Smooth muscle cell (in vitro differentiated cells): ENCODE measurements around the gene MKRN2OS. TPM values are rescaled to one million over a fixed set of nuclear protein-coding genes. Genes with fewer than 3 reads are reported as not detected.

ENCODE experiments used
- DNase-seq: peaks from one replicate; lab custom pipeline; 2025; ENCODE audit not compliant: unreplicated experiment; lab: John Stamatoyannopoulos, UW
- H2AFZ ChIP-seq: fragments of 200-600 bp; sonication (generic); 2 replicates; pipeline ENCODE4 v1.6.0; 2016; ENCODE audit warnings: antibody characterized with exemption, low read depth, mild to moderate bottlenecking
- H3F3A ChIP-seq: fragments of 200-600 bp; sonication (generic); 2 replicates; pipeline ENCODE4 v1.6.0; 2017; ENCODE audit warnings: antibody characterized with exemption, low read depth
- H3K27ac ChIP-seq: fragments of 200-600 bp; sonication (generic); 2 replicates; pipeline ENCODE4 v1.5.1; 2016; ENCODE audit warnings: low read depth, mild to moderate bottlenecking
- H3K27me3 ChIP-seq: fragments of 200-600 bp; sonication (generic); 2 replicates; pipeline ENCODE4 v1.6.1; 2016; ENCODE audit warnings: low read depth, mild to moderate bottlenecking
- H3K36me3 ChIP-seq: fragments of 200-600 bp; sonication (generic); 2 replicates; pipeline ENCODE4 v1.5.1; 2016; ENCODE audit warnings: low read depth
- H3K4me1 ChIP-seq: fragments of 200-600 bp; sonication (generic); 2 replicates; pipeline ENCODE4 v1.5.1; 2016; ENCODE audit warnings: low read depth
- H3K4me2 ChIP-seq: fragments of 200-600 bp; sonication (generic); 2 replicates; pipeline ENCODE4 v1.6.0; 2016; ENCODE audit warnings: mild to moderate bottlenecking
- H3K4me3 ChIP-seq: fragments of 200-600 bp; sonication (generic); 2 replicates; pipeline ENCODE4 v1.5.1; 2016; ENCODE audit warnings: mild to moderate bottlenecking
- H3K79me2 ChIP-seq: fragments of 200-600 bp; sonication (generic); 2 replicates; pipeline ENCODE4 v1.6.0; 2016; ENCODE audit warnings: low read depth, mild to moderate bottlenecking
- H3K9ac ChIP-seq: fragments of 200-600 bp; sonication (generic); 2 replicates; pipeline ENCODE4 v1.6.0; 2016; ENCODE audit warnings: low read depth
- H3K9me3 ChIP-seq: fragments of 200-600 bp; sonication (generic); replicated peaks from 2 replicates; pipeline ENCODE4 v1.5.1; 2016; ENCODE audit warnings: low read depth
- H4K20me1 ChIP-seq: fragments of 200-600 bp; sonication (generic); 2 replicates; pipeline ENCODE4 v1.6.0; 2016; ENCODE audit warnings: low read depth
- WGBS: methylation state at CpG from one replicate; pipeline ENCODE4 v1.1.7; 2016; ENCODE audit warnings: low lambda C conversion rate; 5-methylcytosine and 5-hydroxymethylcytosine counted together
- polyA plus RNA-seq: library from polyadenylated mRNA; unstranded; fragments of >200 nt; fragmentation: Nextera tagmentation; extraction: Ambion mirVana; gene quantifications from 2 replicates; pipeline ENCODE4 v1.2.1, GENCODE V29; 2016
- total RNA-seq: library from RNA; depleted of rRNA; stranded (reverse); fragments of >200 nt; gene quantifications from 2 replicates; pipeline ENCODE4 v1.2.3, GENCODE V29; 2014
- TF ChIP-seq, protein P1 (sequence below): fragments of 200-600 bp; sonication (generic); IDR thresholded peaks from 2 replicates; pipeline ENCODE4 v1.5.1; 2017; ENCODE audit warnings: borderline replicate concordance, mild to moderate bottlenecking, antibody characterized with exemption; ENCODE audit not compliant: insufficient read depth, poor library complexity, severe bottlenecking

MKRN2OS gene
- total and polyA plus RNA-seq, 2 experiments from 2014 or later: not detected

DNA sequence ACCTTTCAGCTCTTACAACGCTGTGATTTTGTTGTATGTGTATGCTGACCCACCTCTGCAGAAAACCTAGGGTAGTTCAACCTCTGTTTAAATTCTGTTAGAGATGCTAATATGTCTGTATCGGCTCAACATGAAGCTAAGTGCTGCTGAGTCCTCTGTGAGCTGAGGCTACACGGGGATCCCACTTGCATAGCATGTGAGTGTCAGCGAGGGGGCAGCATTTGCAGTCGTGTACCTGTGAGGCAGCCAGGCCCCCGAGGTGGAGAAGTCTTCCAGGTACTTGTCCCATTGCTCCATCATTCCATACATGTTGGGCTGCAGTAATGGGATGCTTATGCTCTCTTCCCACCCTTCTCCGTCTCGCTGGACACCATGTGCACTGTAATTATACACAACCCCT is 3.7 kb downstream of the MKRN2OS start:
- Histone ChIP-seq H3K4me3 (no peak overlapping the region), H3K9me3 (no peaks in the 10 kb centered on the region), H3K4me1 (no peaks in the 10 kb centered on the region), H3K9ac (no peak overlapping the region), H2AFZ (no peak overlapping the region), H3K79me2 (no peaks in the 10 kb centered on the region), H3K27ac (no peak overlapping the region), H3K4me2 (no peak overlapping the region), H3K27me3 (no peaks in the 10 kb centered on the region), H3F3A (no peaks in the 10 kb centered on the region), H3K36me3 (no peaks in the 10 kb centered on the region), H4K20me1 (no peaks in the 10 kb centered on the region)
- DNase-seq: no peak
- TF ChIP-seq, protein P1, sequence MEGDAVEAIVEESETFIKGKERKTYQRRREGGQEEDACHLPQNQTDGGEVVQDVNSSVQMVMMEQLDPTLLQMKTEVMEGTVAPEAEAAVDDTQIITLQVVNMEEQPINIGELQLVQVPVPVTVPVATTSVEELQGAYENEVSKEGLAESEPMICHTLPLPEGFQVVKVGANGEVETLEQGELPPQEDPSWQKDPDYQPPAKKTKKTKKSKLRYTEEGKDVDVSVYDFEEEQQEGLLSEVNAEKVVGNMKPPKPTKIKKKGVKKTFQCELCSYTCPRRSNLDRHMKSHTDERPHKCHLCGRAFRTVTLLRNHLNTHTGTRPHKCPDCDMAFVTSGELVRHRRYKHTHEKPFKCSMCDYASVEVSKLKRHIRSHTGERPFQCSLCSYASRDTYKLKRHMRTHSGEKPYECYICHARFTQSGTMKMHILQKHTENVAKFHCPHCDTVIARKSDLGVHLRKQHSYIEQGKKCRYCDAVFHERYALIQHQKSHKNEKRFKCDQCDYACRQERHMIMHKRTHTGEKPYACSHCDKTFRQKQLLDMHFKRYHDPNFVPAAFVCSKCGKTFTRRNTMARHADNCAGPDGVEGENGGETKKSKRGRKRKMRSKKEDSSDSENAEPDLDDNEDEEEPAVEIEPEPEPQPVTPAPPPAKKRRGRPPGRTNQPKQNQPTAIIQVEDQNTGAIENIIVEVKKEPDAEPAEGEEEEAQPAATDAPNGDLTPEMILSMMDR: no peak
- WGBS: 80% methylated on average over 8 of the region's 8 CpGs

DNA sequence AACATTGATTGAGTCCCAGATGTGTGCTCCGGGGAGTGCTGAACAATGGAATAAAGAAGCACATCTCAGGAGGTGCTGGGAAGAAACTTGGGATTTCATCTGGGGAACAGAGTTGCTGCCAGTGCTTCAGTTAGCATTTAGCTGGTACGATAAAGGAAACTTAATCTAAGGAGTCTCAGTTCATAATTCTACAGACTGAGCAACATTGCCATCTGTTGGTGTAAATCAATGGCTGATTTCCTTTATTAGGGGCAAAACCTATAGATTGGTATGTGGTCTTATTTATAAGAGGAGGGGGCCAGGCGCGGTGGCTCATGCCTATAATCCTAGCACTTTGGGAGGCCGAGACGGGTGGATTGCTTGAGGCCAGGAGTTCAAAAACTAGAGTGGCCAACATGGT is 8.9 kb downstream of the MKRN2OS start:
- Histone ChIP-seq H3F3A (no peaks in the 10 kb centered on the region), H3K9ac (no peak overlapping the region), H3K4me1 (no peaks in the 10 kb centered on the region), H2AFZ (no peak overlapping the region), H4K20me1 (no peaks in the 10 kb centered on the region), H3K4me3 (no peak overlapping the region), H3K36me3 (no peaks in the 10 kb centered on the region), H3K4me2 (no peak overlapping the region), H3K9me3 (no peaks in the 10 kb centered on the region), H3K27ac (no peak overlapping the region), H3K27me3 (no peaks in the 10 kb centered on the region), H3K79me2 (no peaks in the 10 kb centered on the region)
- 91% methylated on average over 6 of the region's 6 CpGs for WGBS
- TF ChIP-seq, protein P1: peak; percentile 9
- DNase-seq: no peak

DNA sequence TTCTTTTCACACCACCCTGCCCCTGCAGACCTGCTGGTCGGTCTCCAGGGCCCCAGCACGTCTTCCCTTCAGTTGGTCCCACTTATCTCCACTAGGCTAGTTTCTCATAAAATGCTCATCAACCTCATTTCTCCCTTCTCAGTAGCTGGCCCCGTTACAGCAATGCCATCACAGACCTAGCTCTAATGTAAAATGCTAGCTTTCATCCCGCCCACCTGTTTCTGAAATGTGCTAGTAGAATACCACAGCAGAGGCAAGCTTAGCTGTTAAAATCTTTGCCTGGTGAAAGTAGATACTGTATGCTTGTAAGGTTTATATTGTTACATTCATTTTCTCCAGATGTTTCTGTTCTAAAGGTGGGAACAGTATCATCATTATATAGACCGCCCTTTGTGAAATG is 13.1 kb downstream of the MKRN2OS start:
- Histone ChIP-seq H3K9me3 (no peaks in the 10 kb centered on the region), H3K4me1 (no peaks in the 10 kb centered on the region), H3K9ac (no peak overlapping the region), H3F3A (no peaks in the 10 kb centered on the region), H3K79me2 (no peaks in the 10 kb centered on the region), H3K4me3 (no peak overlapping the region), H2AFZ (no peak overlapping the region), H3K27me3 (no peaks in the 10 kb centered on the region), H3K36me3 (no peaks in the 10 kb centered on the region), H3K4me2 (no peak overlapping the region), H3K27ac (no peak overlapping the region), H4K20me1 (no peaks in the 10 kb centered on the region)
- 89% methylated on average over 5 of the region's 5 CpGs for WGBS
- TF ChIP-seq, protein P1: no peak
- DNase-seq: no peak

DNA sequence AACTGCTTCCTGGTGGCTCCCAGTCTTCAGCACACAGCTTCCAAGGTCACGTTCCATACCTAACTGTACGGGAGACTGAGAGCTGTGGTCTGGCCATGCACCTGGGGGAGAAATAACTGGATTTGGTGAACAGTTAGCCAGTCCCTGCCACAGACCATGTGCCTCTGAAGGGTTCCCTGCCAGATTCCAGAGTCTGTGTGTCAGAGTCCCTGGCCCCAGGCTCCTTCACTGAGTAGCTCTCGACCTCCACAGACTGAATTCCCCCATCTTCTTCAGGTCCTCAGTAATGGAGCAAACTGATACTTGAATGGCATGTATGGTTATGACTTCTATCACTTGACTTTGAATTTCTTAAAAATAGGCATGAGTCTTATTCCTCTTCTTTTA is 17.5 kb downstream of the MKRN2OS start:
- no peaks in the 10 kb centered on the region for H3K36me3 ChIP-seq
- H3K79me2 ChIP-seq: no peaks in the 10 kb centered on the region
- no peak overlapping the region for H2AFZ ChIP-seq
- no peak overlapping the region for H3K4me2 ChIP-seq
- no peak for DNase-seq
- no peak overlapping the region for H3K27ac ChIP-seq
- H3K9me3 ChIP-seq: no peaks in the 10 kb centered on the region
- no peak overlapping the region for H3K9ac ChIP-seq
- no peaks in the 10 kb centered on the region for H4K20me1 ChIP-seq
- H3F3A ChIP-seq: no peaks in the 10 kb centered on the region
- no peaks in the 10 kb centered on the region for H3K27me3 ChIP-seq
- H3K4me3 ChIP-seq: no peak overlapping the region
- TF ChIP-seq, protein P1: no peak
- no peaks in the 10 kb centered on the region for H3K4me1 ChIP-seq
- WGBS: 97% methylated on average over 3 of the region's 3 CpGs
